ENCODE results near the gene ITGBL1.
"Not testable (repeated sequence)": the region's sequence is repeated elsewhere in the genome, so short reads cannot be mapped to it uniquely, and the experiment has no call there.

The ITGBL1 gene

DNA sequence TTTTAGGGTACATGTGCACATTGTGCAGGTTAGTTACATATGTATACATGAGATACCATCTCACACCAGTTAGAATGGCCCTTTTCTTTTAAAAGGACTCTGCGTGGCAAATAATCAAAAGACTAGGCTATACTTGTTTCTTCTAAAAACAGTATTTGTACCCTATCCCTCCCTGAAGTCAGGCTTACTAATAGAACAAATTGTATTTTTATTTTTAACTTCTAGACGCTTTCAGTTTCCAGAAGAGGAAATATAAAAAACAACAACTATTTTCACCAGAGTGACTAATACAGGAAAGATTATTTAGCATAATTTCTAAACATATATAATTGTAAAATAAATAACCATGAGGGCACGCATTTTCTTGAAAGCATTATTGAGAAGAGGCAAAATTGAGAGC, 83.6 kb downstream of the ITGBL1 start:
- no peaks in the 10 kb centered on the region for H3K9me3 ChIP-seq (ENCODE audit: severe bottlenecking)
- H3K27ac ChIP-seq: no peak overlapping the region
- TF ChIP-seq, protein P1, sequence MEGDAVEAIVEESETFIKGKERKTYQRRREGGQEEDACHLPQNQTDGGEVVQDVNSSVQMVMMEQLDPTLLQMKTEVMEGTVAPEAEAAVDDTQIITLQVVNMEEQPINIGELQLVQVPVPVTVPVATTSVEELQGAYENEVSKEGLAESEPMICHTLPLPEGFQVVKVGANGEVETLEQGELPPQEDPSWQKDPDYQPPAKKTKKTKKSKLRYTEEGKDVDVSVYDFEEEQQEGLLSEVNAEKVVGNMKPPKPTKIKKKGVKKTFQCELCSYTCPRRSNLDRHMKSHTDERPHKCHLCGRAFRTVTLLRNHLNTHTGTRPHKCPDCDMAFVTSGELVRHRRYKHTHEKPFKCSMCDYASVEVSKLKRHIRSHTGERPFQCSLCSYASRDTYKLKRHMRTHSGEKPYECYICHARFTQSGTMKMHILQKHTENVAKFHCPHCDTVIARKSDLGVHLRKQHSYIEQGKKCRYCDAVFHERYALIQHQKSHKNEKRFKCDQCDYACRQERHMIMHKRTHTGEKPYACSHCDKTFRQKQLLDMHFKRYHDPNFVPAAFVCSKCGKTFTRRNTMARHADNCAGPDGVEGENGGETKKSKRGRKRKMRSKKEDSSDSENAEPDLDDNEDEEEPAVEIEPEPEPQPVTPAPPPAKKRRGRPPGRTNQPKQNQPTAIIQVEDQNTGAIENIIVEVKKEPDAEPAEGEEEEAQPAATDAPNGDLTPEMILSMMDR (IDR thresholded peaks at IDR 0.05; ENCODE audit: low read depth, low read length): no peak
- no peak overlapping the region for H3K4me3 ChIP-seq (ENCODE audit: low read depth, low read length)
- DNase-seq: no peak
- H3K27me3 ChIP-seq (ENCODE audit: insufficient read depth, low read depth, severe bottlenecking): no peaks in the 10 kb centered on the region
- H3K36me3 ChIP-seq: no peaks in the 10 kb centered on the region

DNA sequence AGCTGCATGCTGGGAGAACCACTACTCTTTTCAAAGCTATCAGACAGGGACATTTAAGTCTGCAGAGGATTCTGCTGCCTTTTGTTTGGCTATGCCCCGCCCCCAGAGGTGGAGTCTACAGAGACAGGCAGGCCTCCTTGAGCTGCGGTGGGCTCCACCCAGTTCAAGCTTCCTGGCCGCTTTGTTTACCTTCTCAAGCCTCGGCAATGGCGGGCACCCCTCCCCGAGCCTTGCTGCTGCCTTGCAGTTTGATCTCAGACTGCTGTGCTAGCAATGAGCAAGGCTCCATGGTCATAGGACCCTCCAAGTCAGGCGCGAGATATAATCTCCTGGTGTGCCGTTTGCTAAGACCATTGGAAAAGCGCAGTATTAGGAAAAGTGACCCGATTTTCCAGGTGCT, 92.1 kb downstream of the ITGBL1 start:
- not testable (repeated sequence) for H3K4me3 ChIP-seq (ENCODE audit: low read depth, low read length); H3K36me3 ChIP-seq; H3K27me3 ChIP-seq (ENCODE audit: insufficient read depth, low read depth, severe bottlenecking); DNase-seq; H3K9me3 ChIP-seq (ENCODE audit: severe bottlenecking); H3K27ac ChIP-seq

DNA sequence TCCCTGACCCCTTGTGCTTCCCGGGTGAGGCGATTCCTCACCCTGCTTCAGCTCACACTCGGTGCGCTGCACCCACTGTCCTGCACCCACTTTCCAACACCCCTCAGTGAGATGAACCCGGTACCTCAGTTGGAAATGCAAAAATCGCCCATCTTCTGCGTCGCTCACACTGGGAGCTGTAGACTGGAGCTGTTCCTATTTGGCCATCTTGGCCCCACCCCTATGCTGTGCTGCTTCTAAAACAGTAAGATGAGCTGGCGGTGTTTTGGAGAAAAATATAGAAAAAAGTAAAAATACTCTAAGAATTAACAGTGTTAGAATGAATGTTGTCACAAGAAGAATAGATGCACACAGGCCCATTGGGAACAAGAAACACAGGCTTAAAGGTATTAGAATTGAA, 92.5 kb downstream of the ITGBL1 start:
- TF ChIP-seq, protein P1 (IDR thresholded peaks at IDR 0.05; ENCODE audit: low read depth, low read length): no peak

DNA sequence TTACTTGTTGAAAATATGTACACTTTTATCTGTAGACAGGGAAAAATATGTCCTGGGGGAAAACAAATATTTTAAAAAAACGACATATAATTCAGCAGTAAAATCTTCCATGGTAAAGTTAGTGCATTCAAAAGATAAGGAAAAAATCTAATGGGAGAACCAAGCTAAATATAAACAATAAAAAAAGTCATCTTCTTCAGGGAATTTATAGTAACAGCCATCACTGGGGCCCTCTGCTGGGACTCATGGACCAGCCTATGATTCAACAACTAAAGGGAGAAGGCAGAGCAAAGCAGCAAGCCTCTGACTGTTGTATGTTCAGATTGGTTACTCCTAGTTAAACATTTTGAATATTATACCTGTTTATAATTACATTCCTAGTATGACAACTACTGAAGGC, 93.0 kb downstream of the ITGBL1 start:
- H3K27ac ChIP-seq: no peak overlapping the region
- TF ChIP-seq, protein P1 (IDR thresholded peaks at IDR 0.05; ENCODE audit: low read depth, low read length): no peak
- H3K4me3 ChIP-seq (ENCODE audit: low read depth, low read length): no peak overlapping the region
- no peaks in the 10 kb centered on the region for H3K9me3 ChIP-seq (ENCODE audit: severe bottlenecking)
- DNase-seq: no peak
- no peaks in the 10 kb centered on the region for H3K36me3 ChIP-seq
- no peaks in the 10 kb centered on the region for H3K27me3 ChIP-seq (ENCODE audit: insufficient read depth, low read depth, severe bottlenecking)

More for the DNA sequence above, 92.5 kb downstream of the ITGBL1 start:
- Histone ChIP-seq H3K9me3 (ENCODE audit: severe bottlenecking) (no peaks in the 10 kb centered on the region), H3K36me3 (no peaks in the 10 kb centered on the region), H3K27ac (no peak overlapping the region), H3K27me3 (ENCODE audit: insufficient read depth, low read depth, severe bottlenecking) (no peaks in the 10 kb centered on the region), H3K4me3 (ENCODE audit: low read depth, low read length) (no peak overlapping the region)
- no peak for DNase-seq

DNA sequence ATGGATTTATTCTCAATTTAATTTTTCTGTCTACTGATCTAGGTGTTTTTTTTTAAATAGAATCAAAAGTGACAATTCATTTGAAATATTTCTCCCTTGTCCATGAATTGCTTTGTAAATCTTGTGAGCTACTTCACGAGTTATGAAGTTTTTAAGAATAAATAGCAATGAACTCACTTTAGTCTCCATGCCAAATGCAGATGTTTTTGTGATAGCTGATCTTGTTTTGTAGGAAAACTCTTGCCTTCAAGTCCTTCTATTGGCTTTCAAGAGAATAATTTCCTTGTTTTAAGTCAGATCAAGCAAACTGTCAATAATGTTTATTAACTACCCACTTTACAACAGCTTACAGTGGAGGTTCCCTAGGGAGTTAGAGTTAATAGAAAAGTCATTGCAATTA, 99.8 kb downstream of the ITGBL1 start:
- no peak for DNase-seq
- Histone ChIP-seq H3K36me3 (no peaks in the 10 kb centered on the region), H3K9me3 (ENCODE audit: severe bottlenecking) (peaks cover 6% of the 10 kb centered on the region), H3K4me3 (ENCODE audit: low read depth, low read length) (no peak overlapping the region), H3K27ac (no peak overlapping the region), H3K27me3 (ENCODE audit: insufficient read depth, low read depth, severe bottlenecking) (no peaks in the 10 kb centered on the region)
- TF ChIP-seq, protein P1 (IDR thresholded peaks at IDR 0.05; ENCODE audit: low read depth, low read length): no peak

GRCh38 chr13:101552786-101553185, 100.3 kb downstream of the ITGBL1 start:
- H3K27ac ChIP-seq: no peak overlapping the region
- no peaks in the 10 kb centered on the region for H3K27me3 ChIP-seq (ENCODE audit: insufficient read depth, low read depth, severe bottlenecking)
- DNase-seq: no peak
- no peak overlapping the region for H3K4me3 ChIP-seq (ENCODE audit: low read depth, low read length)
- peaks cover 6% of the 10 kb centered on the region for H3K9me3 ChIP-seq (ENCODE audit: severe bottlenecking)
- TF ChIP-seq, protein P1 (IDR thresholded peaks at IDR 0.05; ENCODE audit: low read depth, low read length): no peak
- no peaks in the 10 kb centered on the region for H3K36me3 ChIP-seq

All from WERI-Rb-1 (cell line).